Measurements from ENCODE around the gene RAP1GAP2. TPM values are rescaled to one million over a fixed set of nuclear protein-coding genes. Genes with fewer than 3 reads are reported as not detected.

Gene RAP1GAP2
- total and polyA plus RNA-seq, 2 of the 8 experiments (the other 6 are each of a cell fraction or from before 2014, with no cell fraction given), result 24.0 to 63.8 TPM

- Histone ChIP-seq H3K27me3 (replicated peaks in 1 of 4; ENCODE audit: control insufficient read depth in 3 of 4, extremely low read depth in 1 of 4, insufficient read depth in 3 of 4, low read length in 3 of 4) (no peaks in the 10 kb centered on the region), H2BK15ac (ENCODE audit: low read length) (no peak overlapping the region), H4K20me1 (replicated peaks in 1 of 2; ENCODE audit: control insufficient read depth in 1 of 2, insufficient read depth in 2 of 2, low read length in 2 of 2) (peaks cover 0 to 11% of the 10 kb centered on the region in 2 experiments), H2BK120ac (replicated peaks; ENCODE audit: low read depth, low read length) (no peak overlapping the region), H3K36me3 (ENCODE audit: control insufficient read depth in 2 of 4, insufficient read depth in 4 of 4, low read length in 3 of 4) (no peaks in the 10 kb centered on the region), H4K5ac (ENCODE audit: insufficient read length, low read depth, low read length) (no peak overlapping the region), H3K9ac (replicated peaks in 1 of 4; ENCODE audit: extremely low read depth in 1 of 4, low read depth in 3 of 4, low read length in 3 of 4) (no peak overlapping the region), H3K23ac (ENCODE audit: insufficient read length) (no peak overlapping the region), H3K23me2 (ENCODE audit: low read depth, low read length) (no peaks in the 10 kb centered on the region), H3K14ac (ENCODE audit: insufficient read length) (no peak overlapping the region), H3K27ac (ENCODE audit: low read depth, low read length) (no peak overlapping the region), H2BK20ac (ENCODE audit: low read length) (no peak overlapping the region), H3K79me1 (ENCODE audit: low read depth, low read length) (no peaks in the 10 kb centered on the region; the same call in 1 of the 2 replicates), H3K18ac (ENCODE audit: extremely low read depth, low read length) (no peak overlapping the region), H3K79me2 (ENCODE audit: control insufficient read depth in 1 of 2, insufficient read depth in 2 of 2, low read length in 2 of 2) (no peaks in the 10 kb centered on the region), H3K9me3 (ENCODE audit: insufficient read depth in 2 of 2, low read depth in 1 of 2, low read length in 1 of 2) (no peaks in the 10 kb centered on the region), H2AFZ (ENCODE audit: low read length) (no peak overlapping the region), H3K4me1 (replicated peaks in 1 of 4; ENCODE audit: control insufficient read depth in 3 of 4, insufficient read depth in 4 of 4, low read length in 3 of 4) (peaks cover 0 to 8% (median 4%) of the 10 kb centered on the region in 4 experiments; a peak in 4 of 7 replicates), H4K91ac (replicated peaks; ENCODE audit: insufficient read length, low read length) (no peak overlapping the region), H2BK5ac (ENCODE audit: low read depth, low read length) (no peak overlapping the region), H2BK12ac (ENCODE audit: low read depth, low read length) (no peak overlapping the region), H3K4me3 (ENCODE audit: extremely low read depth in 1 of 4, insufficient read depth in 2 of 4, low read depth in 3 of 4, low read length in 4 of 4) (no peak overlapping the region), H3K56ac (replicated peaks; ENCODE audit: insufficient read length, low read depth, low read length) (no peak overlapping the region), H3K4ac (replicated peaks; ENCODE audit: insufficient read length, low read depth, low read length) (no peak overlapping the region), H2AK5ac (ENCODE audit: low read depth, low read length) (no peak overlapping the region), H4K8ac (ENCODE audit: extremely low read depth, insufficient read depth, low read length) (no peak overlapping the region), H3K4me2 (ENCODE audit: insufficient read depth in 1 of 2, low read depth in 2 of 2, low read length in 2 of 2) (no peak overlapping the region)
- CTCF ChIA-PET (ENCODE audit: partially characterized antibody), result no interaction called here
- WGBS, 2 experiments (ENCODE audit: extremely low coverage in 1 of 2, insufficient coverage in 1 of 2, insufficient read length in 1 of 2, insufficient replicate concordance in 2 of 2, low coverage in 1 of 2, low lambda C conversion rate in 2 of 2, missing lambda C conversion rate in 1 of 2), result 90% methylated on average over 11 of the region's 11 CpGs; no CpG with 5 or more reads in 1 of the 2 experiments
- TF ChIP-seq YY1 (IDR thresholded peaks at IDR 0.05; ENCODE audit: low read depth, low read length) (no peak), CTBP2 (IDR thresholded peaks at IDR 0.05; ENCODE audit: borderline replicate concordance, insufficient read depth, insufficient read length, low read length) (no peak), RXRA (IDR thresholded peaks at IDR 0.05; ENCODE audit: insufficient read depth, low read depth, low read length) (no peak), SIN3A (conservative IDR thresholded peaks at IDR 0.05 in 1 of 2, IDR thresholded peaks at IDR 0.05 in 1 of 2; ENCODE audit: low read depth in 1 of 2, low read length in 2 of 2) (no peak), CHD1 (IDR thresholded peaks at IDR 0.05; ENCODE audit: low read depth, low read length) (no peak)
- POLR2A ChIA-PET (ENCODE audit: partially characterized antibody), result interaction anchor here (1.4 kb wide), 1 partner anchor 10 kb away, joined by 4 read pairs; no protein-coding TSS in a partner anchor
- no peak for FAIRE-seq
- no peak for DNase-seq (ENCODE audit: low read depth in 1 of 2, low spot score in 2 of 2)
These were observed 4.1 kb downstream of the RAP1GAP2 start for GRCh38 chr17:2800367-2800766.
